HEK293 (cell line): ENCODE data around the gene CDK12.

Source experiments
- CTCF ChIP-seq: fragments of 450-650 bp; formaldehyde crosslinking; IDR thresholded peaks from 2 replicates; pipeline ENCODE4 v1.5.1; 2016; ENCODE audit warnings: missing biosample characterization, missing genetic modification characterization
- SP3 ChIP-seq: fragments of 450-650 bp; formaldehyde crosslinking; IDR thresholded peaks from 2 replicates; pipeline ENCODE4 v1.5.1; 2016; ENCODE audit warnings: missing biosample characterization, missing genetic modification characterization
- ZNF132 ChIP-seq: fragments of 450-650 bp; formaldehyde crosslinking; IDR thresholded peaks from 2 replicates; pipeline ENCODE4 v1.5.1; 2017; ENCODE audit warnings: missing biosample characterization, missing genetic modification characterization, borderline replicate concordance
- ZNF18 ChIP-seq: fragments of 450-650 bp; formaldehyde crosslinking; IDR thresholded peaks from 2 replicates; pipeline ENCODE4 v1.5.1; 2016; ENCODE audit warnings: missing biosample characterization, missing genetic modification characterization
- ZNF19 ChIP-seq: fragments of 450-650 bp; formaldehyde crosslinking; IDR thresholded peaks from 2 replicates; pipeline ENCODE4; 2016; ENCODE audit warnings: missing biosample characterization, missing genetic modification characterization, low read depth
- ZNF530 ChIP-seq: fragments of 450-650 bp; formaldehyde crosslinking; IDR thresholded peaks from 2 replicates; pipeline ENCODE4 v1.5.1; 2016; ENCODE audit warnings: low read depth, missing biosample characterization, missing genetic modification characterization
- ZNF623 ChIP-seq: fragments of 450-650 bp; formaldehyde crosslinking; IDR thresholded peaks from 2 replicates; pipeline ENCODE4 v1.5.1; 2016; ENCODE audit warnings: missing biosample characterization, missing genetic modification characterization

- TF ChIP-seq CTCF (tag by site-specific recombination) (no peak), ZNF18 (no peak), SP3 (tag by site-specific recombination) (no peak), ZNF132 (tag by site-specific recombination) (no peak), ZNF19 (tag by site-specific recombination) (no peak), ZNF623 (tag by site-specific recombination) (no peak), ZNF530 (tag by site-specific recombination) (no peak)
These were observed 31.7 kb upstream of the CDK12 start for GRCh38 chr17:39429600-39429999.
